ENCODE results near the gene FGR.
A peak's percentile ranks its signal among the peaks of the same experiment; 100 is the strongest.

FGR gene

GRCh38 chr1:27666294-27666693, 31.3 kb upstream of the FGR start:
- ATAC-seq (ENCODE audit: low read depth) (no peak), DNase-seq (ENCODE audit: low spot score in 2 of 2) (no peak)
- no peak overlapping the region for H3K27ac Mint-ChIP-seq
- H3K4me3 Mint-ChIP-seq, result no peak overlapping the region
- no peaks in the 10 kb centered on the region for H3K27me3 Mint-ChIP-seq
- H3K36me3 Mint-ChIP-seq, result peaks cover 3% of the 10 kb centered on the region
- H3K4me1 Mint-ChIP-seq, result peaks cover 19% of the 10 kb centered on the region
- H3K9me3 Mint-ChIP-seq, result no peaks in the 10 kb centered on the region

- H3K4me1 Mint-ChIP-seq, result peaks cover 27% of the 10 kb centered on the region
- no peaks in the 10 kb centered on the region for H3K9me3 Mint-ChIP-seq
- no peaks in the 10 kb centered on the region for H3K27me3 Mint-ChIP-seq
- no peak overlapping the region for H3K4me3 Mint-ChIP-seq
- no peak overlapping the region for H3K27ac Mint-ChIP-seq
- ATAC-seq (ENCODE audit: low read depth) (no peak), DNase-seq (ENCODE audit: low spot score in 2 of 2) (no peak)
- peaks cover 3% of the 10 kb centered on the region for H3K36me3 Mint-ChIP-seq
Measured at GRCh38 chr1:27665016-27665651, 30.1 kb upstream of the FGR start.

- no peak for DNase-seq (ENCODE audit: low spot score in 2 of 2)
- Mint-ChIP-seq H3K4me1 (peaks cover 29% of the 10 kb centered on the region), H3K36me3 (peaks cover 3% of the 10 kb centered on the region), H3K27ac (no peak overlapping the region), H3K4me3 (no peak overlapping the region), H3K27me3 (no peaks in the 10 kb centered on the region), H3K9me3 (no peaks in the 10 kb centered on the region)
- ATAC-seq (ENCODE audit: low read depth), result no peak
Measured at GRCh38 chr1:27664291-27664690, 29.3 kb upstream of the FGR start.

- H3K27me3 Mint-ChIP-seq, result no peaks in the 10 kb centered on the region
- peaks cover 33% of the 10 kb centered on the region for H3K4me1 Mint-ChIP-seq
- DNase-seq (ENCODE audit: low spot score in 2 of 2) (peak; percentile 92 to 94), ATAC-seq (ENCODE audit: low read depth) (peak; percentile 45)
- peak overlapping the region; percentile 95 for H3K27ac Mint-ChIP-seq
- H3K36me3 Mint-ChIP-seq, result peaks cover 2% of the 10 kb centered on the region
- peak overlapping the region; percentile 72 for H3K4me3 Mint-ChIP-seq
- no peaks in the 10 kb centered on the region for H3K9me3 Mint-ChIP-seq
Measured at GRCh38 chr1:27662707-27663393, 27.9 kb upstream of the FGR start.

GRCh38 chr1:27662261-27662660, 27.3 kb upstream of the FGR start:
- Mint-ChIP-seq H3K4me3 (peak overlapping the region; percentile 72), H3K27ac (peak overlapping the region; percentile 95), H3K4me1 (peaks cover 33% of the 10 kb centered on the region), H3K9me3 (no peaks in the 10 kb centered on the region), H3K36me3 (peaks cover 2% of the 10 kb centered on the region), H3K27me3 (no peaks in the 10 kb centered on the region)
- no peak for ATAC-seq (ENCODE audit: low read depth)
- no peak for DNase-seq (ENCODE audit: low spot score in 2 of 2)

- peak overlapping the region; percentile 25 for H3K4me3 Mint-ChIP-seq
- H3K36me3 Mint-ChIP-seq, result peaks cover 2% of the 10 kb centered on the region
- H3K4me1 Mint-ChIP-seq, result peaks cover 33% of the 10 kb centered on the region
Measured at GRCh38 chr1:27661412-27662075, 26.6 kb upstream of the FGR start.

GRCh38 chr1:27660300-27660835, 25.4 kb upstream of the FGR start:
- Mint-ChIP-seq H3K4me1 (peaks cover 36% of the 10 kb centered on the region), H3K27me3 (no peaks in the 10 kb centered on the region), H3K27ac (peak overlapping the region; percentile 98), H3K9me3 (no peaks in the 10 kb centered on the region), H3K36me3 (no peaks in the 10 kb centered on the region), H3K4me3 (peak overlapping the region; percentile 90)
- DNase-seq (ENCODE audit: low spot score in 2 of 2), result no peak
- ATAC-seq (ENCODE audit: low read depth), result no peak

More at GRCh38 chr1:27661412-27662075, 26.6 kb upstream of the FGR start:
- H3K27ac Mint-ChIP-seq, result peak overlapping the region; percentile 98
- no peaks in the 10 kb centered on the region for H3K27me3 Mint-ChIP-seq
- ATAC-seq (ENCODE audit: low read depth) (no peak), DNase-seq (ENCODE audit: low spot score in 2 of 2) (no peak)
- no peaks in the 10 kb centered on the region for H3K9me3 Mint-ChIP-seq

GRCh38 chr1:27659497-27660299, 24.7 kb upstream of the FGR start:
- ATAC-seq (ENCODE audit: low read depth) (peak; percentile 80), DNase-seq (ENCODE audit: low spot score in 2 of 2) (peak; percentile 89 to 91)

GRCh38 chr1:27658951-27659496, 24.0 kb upstream of the FGR start:
- peaks cover 40% of the 10 kb centered on the region for H3K4me1 Mint-ChIP-seq
- no peaks in the 10 kb centered on the region for H3K36me3 Mint-ChIP-seq
- peak; percentile 8 for ATAC-seq (ENCODE audit: low read depth)
- DNase-seq (ENCODE audit: low spot score in 2 of 2), result peak; percentile 37 to 50
- H3K27ac Mint-ChIP-seq, result peak overlapping the region; percentile 98
- no peaks in the 10 kb centered on the region for H3K9me3 Mint-ChIP-seq
- H3K27me3 Mint-ChIP-seq, result no peaks in the 10 kb centered on the region
- peak overlapping the region; percentile 90 for H3K4me3 Mint-ChIP-seq

More at GRCh38 chr1:27659497-27660299, 24.7 kb upstream of the FGR start:
- no peaks in the 10 kb centered on the region for H3K9me3 Mint-ChIP-seq
- H3K4me1 Mint-ChIP-seq, result peaks cover 40% of the 10 kb centered on the region
- peak overlapping the region; percentile 98 for H3K27ac Mint-ChIP-seq
- no peaks in the 10 kb centered on the region for H3K36me3 Mint-ChIP-seq
- peak overlapping the region; percentile 90 for H3K4me3 Mint-ChIP-seq
- no peaks in the 10 kb centered on the region for H3K27me3 Mint-ChIP-seq

- H3K36me3 Mint-ChIP-seq, result no peaks in the 10 kb centered on the region
- ATAC-seq (ENCODE audit: low read depth) (no peak), DNase-seq (ENCODE audit: low spot score in 2 of 2) (no peak)
- H3K27me3 Mint-ChIP-seq, result no peaks in the 10 kb centered on the region
- H3K4me1 Mint-ChIP-seq, result peaks cover 27% of the 10 kb centered on the region
- no peak overlapping the region for H3K4me3 Mint-ChIP-seq
- no peak overlapping the region for H3K27ac Mint-ChIP-seq
- no peaks in the 10 kb centered on the region for H3K9me3 Mint-ChIP-seq
Measured at GRCh38 chr1:27656157-27656893, 21.3 kb upstream of the FGR start.

GRCh38 chr1:27655151-27655937, 20.4 kb upstream of the FGR start:
- no peaks in the 10 kb centered on the region for H3K36me3 Mint-ChIP-seq
- DNase-seq (ENCODE audit: low spot score in 2 of 2) (no peak), ATAC-seq (ENCODE audit: low read depth) (no peak)
- no peak overlapping the region for H3K4me3 Mint-ChIP-seq
- H3K4me1 Mint-ChIP-seq, result peaks cover 24% of the 10 kb centered on the region
- no peaks in the 10 kb centered on the region for H3K9me3 Mint-ChIP-seq
- no peak overlapping the region for H3K27ac Mint-ChIP-seq
- H3K27me3 Mint-ChIP-seq, result no peaks in the 10 kb centered on the region

GRCh38 chr1:27652111-27652864, 17.3 kb upstream of the FGR start:
- no peak for DNase-seq (ENCODE audit: low spot score in 2 of 2)
- H3K27me3 Mint-ChIP-seq, result no peaks in the 10 kb centered on the region
- no peaks in the 10 kb centered on the region for H3K9me3 Mint-ChIP-seq
- no peak overlapping the region for H3K27ac Mint-ChIP-seq
- H3K36me3 Mint-ChIP-seq, result no peaks in the 10 kb centered on the region
- peaks cover 12% of the 10 kb centered on the region for H3K4me1 Mint-ChIP-seq
- no peak overlapping the region for H3K4me3 Mint-ChIP-seq
- ATAC-seq (ENCODE audit: low read depth), result no peak

Data from memory B cell (primary cell).